ENCODE measurements around the gene KCNJ12. TPM values are rescaled to one million over a fixed set of nuclear protein-coding genes. Genes with fewer than 3 reads are reported as not detected.
"Not testable (repeated sequence)": the region's sequence is repeated elsewhere in the genome, so short reads cannot be mapped to it uniquely, and the experiment has no call there.

KCNJ12 gene
- polyA plus RNA-seq, 3 donors: 5.3 to 8.0 (median 5.4) TPM

GRCh38 chr17:21381076-21381706, 5.0 kb downstream of the KCNJ12 start:
- no peak for DNase-seq (ENCODE audit: low read depth in 3 of 3, low spot score in 2 of 3)

- DNase-seq (ENCODE audit: low read depth in 3 of 3, low spot score in 2 of 3): no peak
Measured at GRCh38 chr17:21382560-21383495, 6.7 kb downstream of the KCNJ12 start.

- no peak for DNase-seq (ENCODE audit: low read depth in 3 of 3, low spot score in 2 of 3)
Measured at GRCh38 chr17:21385281-21385845, 9.2 kb downstream of the KCNJ12 start.

GRCh38 chr17:21387616-21388015, 11.5 kb downstream of the KCNJ12 start:
- no peak for DNase-seq (ENCODE audit: low read depth in 3 of 3, low spot score in 2 of 3)

- DNase-seq (ENCODE audit: low read depth in 3 of 3, low spot score in 2 of 3): no peak
Measured at GRCh38 chr17:21388066-21388465, 11.9 kb downstream of the KCNJ12 start.

- DNase-seq (ENCODE audit: low read depth in 3 of 3, low spot score in 2 of 3): no peak
Measured at GRCh38 chr17:21388944-21389343, 12.8 kb downstream of the KCNJ12 start.

GRCh38 chr17:21389394-21389793, 13.2 kb downstream of the KCNJ12 start:
- DNase-seq (ENCODE audit: low read depth in 3 of 3, low spot score in 2 of 3): no peak

GRCh38 chr17:21390294-21390693, 14.1 kb downstream of the KCNJ12 start:
- DNase-seq (ENCODE audit: low read depth in 3 of 3, low spot score in 2 of 3): no peak

- no peak for DNase-seq (ENCODE audit: low read depth in 3 of 3, low spot score in 2 of 3)
Measured at GRCh38 chr17:21392266-21392665, 16.1 kb downstream of the KCNJ12 start.

GRCh38 chr17:21394265-21394664, 18.1 kb downstream of the KCNJ12 start:
- DNase-seq (ENCODE audit: low read depth in 3 of 3, low spot score in 2 of 3): no peak

- no peak for DNase-seq (ENCODE audit: low read depth in 3 of 3, low spot score in 2 of 3)
Measured at GRCh38 chr17:21395764-21396163, 19.6 kb downstream of the KCNJ12 start.

- no peak for DNase-seq (ENCODE audit: low read depth in 3 of 3, low spot score in 2 of 3)
Measured at GRCh38 chr17:21396237-21396636, 20.1 kb downstream of the KCNJ12 start.

GRCh38 chr17:21397341-21398190, 21.4 kb downstream of the KCNJ12 start:
- DNase-seq (ENCODE audit: low read depth in 3 of 3, low spot score in 2 of 3): no peak

GRCh38 chr17:21399474-21400186, 23.5 kb downstream of the KCNJ12 start:
- DNase-seq (ENCODE audit: low read depth in 3 of 3, low spot score in 2 of 3): no peak

- not testable (repeated sequence) for DNase-seq (ENCODE audit: low read depth in 3 of 3, low spot score in 2 of 3)
Measured at GRCh38 chr17:21400187-21400569, 24.0 kb downstream of the KCNJ12 start.

- DNase-seq (ENCODE audit: low read depth in 3 of 3, low spot score in 2 of 3): no peak
Measured at GRCh38 chr17:21400816-21401593, 24.8 kb downstream of the KCNJ12 start.

GRCh38 chr17:21402166-21402571, 26.0 kb downstream of the KCNJ12 start:
- DNase-seq (ENCODE audit: low read depth in 3 of 3, low spot score in 2 of 3): not testable (repeated sequence)

GRCh38 chr17:21402926-21403325, 26.8 kb downstream of the KCNJ12 start:
- not testable (repeated sequence) for DNase-seq (ENCODE audit: low read depth in 3 of 3, low spot score in 2 of 3)

- not testable (repeated sequence) for DNase-seq (ENCODE audit: low read depth in 3 of 3, low spot score in 2 of 3)
Measured at GRCh38 chr17:21404106-21404505, 27.9 kb downstream of the KCNJ12 start.
